Tibial nerve (tissue), 3 donors: ENCODE results near the gene RABEP1.

ENCODE experiments used
- CTCF ChIP-seq, 5 experiments: fragments of 200-600 bp in 3 of 5; fragments of 450-650 bp in 2 of 5; sonication (generic) in 3 of 5; IDR thresholded peaks; one replicate each; pipeline ENCODE4 v1.5.1; 2016 to 2019; ENCODE audit warnings: antibody characterized with exemption in 5 of 5, mild to moderate bottlenecking in 3 of 5, moderate library complexity in 2 of 5
- POLR2A ChIP-seq, 2 donors: fragments of 450-650 bp; IDR thresholded peaks; one replicate each; pipeline ENCODE4 v1.6.1; 2017; ENCODE audit warnings: antibody characterized with exemption in 2 of 2, mild to moderate bottlenecking in 2 of 2, moderate library complexity in 2 of 2

GRCh38 chr17:5418858-5419355, 136.8 kb downstream of the RABEP1 start:
- TF ChIP-seq CTCF (IDR thresholded peaks at IDR 0.05) (no peak), POLR2A (IDR thresholded peaks at IDR 0.05) (no peak)
